WTC11 (cell line): ENCODE data around the gene PLEKHH1.

Experiments
- ATF1 ChIP-seq: sonication (generic); formaldehyde crosslinking; IDR thresholded peaks from 2 replicates; pipeline ENCODE4 v1.8.1; 2023; ENCODE audit warnings: mild to moderate bottlenecking, moderate library complexity, missing genetic modification reagents
- E2F5 ChIP-seq: sonication (generic); formaldehyde crosslinking; IDR thresholded peaks from 2 replicates; pipeline ENCODE4 v1.8.1; 2022; ENCODE audit warnings: mild to moderate bottlenecking, moderate library complexity, missing genetic modification reagents
- FOXP4 ChIP-seq: sonication (generic); formaldehyde crosslinking; IDR thresholded peaks from 2 replicates; pipeline ENCODE4 v1.8.0; 2022; ENCODE audit warnings: mild to moderate bottlenecking, missing genetic modification reagents
- GABPB1 ChIP-seq: sonication (generic); formaldehyde crosslinking; IDR thresholded peaks from 2 replicates; pipeline ENCODE4 v1.8.1; 2023; ENCODE audit warnings: mild to moderate bottlenecking, missing genetic modification reagents
- MAX ChIP-seq: sonication (generic); formaldehyde crosslinking; IDR thresholded peaks from 2 replicates; pipeline ENCODE4 v1.8.0; 2022; ENCODE audit warnings: mild to moderate bottlenecking, missing genetic modification reagents
- SP1 ChIP-seq: sonication (generic); formaldehyde crosslinking; conservative IDR thresholded peaks from 2 replicates; pipeline ENCODE4 v1.8.1; 2022; ENCODE audit warnings: missing genetic modification reagents
- TEAD1 ChIP-seq: sonication (generic); formaldehyde crosslinking; IDR thresholded peaks from 2 replicates; pipeline ENCODE4 v1.8.0; 2022; ENCODE audit warnings: mild to moderate bottlenecking, missing genetic modification reagents
- ZMAT4 ChIP-seq: fragments of 250-450 bp; sonication (Bioruptor Pico); IDR thresholded peaks from 2 replicates; pipeline ENCODE4 v1.9.0; 2021; ENCODE audit warnings: mild to moderate bottlenecking
- TF ChIP-seq, protein P1 (sequence below): fragments of 200-600 bp; IDR thresholded peaks from 2 replicates; pipeline ENCODE4 v1.8.0; 2022; ENCODE audit warnings: antibody characterized with exemption
- TF ChIP-seq, protein P2 (sequence below): sonication (generic); formaldehyde crosslinking; IDR thresholded peaks from 2 replicates; pipeline ENCODE4 v1.8.0; 2022; ENCODE audit warnings: mild to moderate bottlenecking, missing genetic modification reagents
- TF ChIP-seq, protein P3 (sequence below): sonication (generic); formaldehyde crosslinking; IDR thresholded peaks from 2 replicates; pipeline ENCODE4 v1.8.1; 2022; ENCODE audit warnings: missing genetic modification reagents, borderline replicate concordance
- TF ChIP-seq, protein P4 (sequence below): sonication (generic); formaldehyde crosslinking; IDR thresholded peaks from 2 replicates; pipeline ENCODE4 v1.8.1; 2023; ENCODE audit warnings: mild to moderate bottlenecking, missing genetic modification reagents, borderline replicate concordance

GRCh38 chr14:67577909-67578749 is 45.0 kb downstream of the PLEKHH1 start:
- no peak for TF ChIP-seq SP1
- TF ChIP-seq, protein P1, sequence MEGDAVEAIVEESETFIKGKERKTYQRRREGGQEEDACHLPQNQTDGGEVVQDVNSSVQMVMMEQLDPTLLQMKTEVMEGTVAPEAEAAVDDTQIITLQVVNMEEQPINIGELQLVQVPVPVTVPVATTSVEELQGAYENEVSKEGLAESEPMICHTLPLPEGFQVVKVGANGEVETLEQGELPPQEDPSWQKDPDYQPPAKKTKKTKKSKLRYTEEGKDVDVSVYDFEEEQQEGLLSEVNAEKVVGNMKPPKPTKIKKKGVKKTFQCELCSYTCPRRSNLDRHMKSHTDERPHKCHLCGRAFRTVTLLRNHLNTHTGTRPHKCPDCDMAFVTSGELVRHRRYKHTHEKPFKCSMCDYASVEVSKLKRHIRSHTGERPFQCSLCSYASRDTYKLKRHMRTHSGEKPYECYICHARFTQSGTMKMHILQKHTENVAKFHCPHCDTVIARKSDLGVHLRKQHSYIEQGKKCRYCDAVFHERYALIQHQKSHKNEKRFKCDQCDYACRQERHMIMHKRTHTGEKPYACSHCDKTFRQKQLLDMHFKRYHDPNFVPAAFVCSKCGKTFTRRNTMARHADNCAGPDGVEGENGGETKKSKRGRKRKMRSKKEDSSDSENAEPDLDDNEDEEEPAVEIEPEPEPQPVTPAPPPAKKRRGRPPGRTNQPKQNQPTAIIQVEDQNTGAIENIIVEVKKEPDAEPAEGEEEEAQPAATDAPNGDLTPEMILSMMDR = no peak
- TF ChIP-seq, protein P2, sequence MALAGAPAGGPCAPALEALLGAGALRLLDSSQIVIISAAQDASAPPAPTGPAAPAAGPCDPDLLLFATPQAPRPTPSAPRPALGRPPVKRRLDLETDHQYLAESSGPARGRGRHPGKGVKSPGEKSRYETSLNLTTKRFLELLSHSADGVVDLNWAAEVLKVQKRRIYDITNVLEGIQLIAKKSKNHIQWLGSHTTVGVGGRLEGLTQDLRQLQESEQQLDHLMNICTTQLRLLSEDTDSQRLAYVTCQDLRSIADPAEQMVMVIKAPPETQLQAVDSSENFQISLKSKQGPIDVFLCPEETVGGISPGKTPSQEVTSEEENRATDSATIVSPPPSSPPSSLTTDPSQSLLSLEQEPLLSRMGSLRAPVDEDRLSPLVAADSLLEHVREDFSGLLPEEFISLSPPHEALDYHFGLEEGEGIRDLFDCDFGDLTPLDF (CRISPR knock-in tag) = no peak
- no peak for TF ChIP-seq ATF1 (CRISPR knock-in tag)
- no peak for TF ChIP-seq GABPB1 (CRISPR knock-in tag)
- TF ChIP-seq MAX (CRISPR knock-in tag) = no peak
- TF ChIP-seq E2F5 (CRISPR knock-in tag) = no peak
- TF ChIP-seq TEAD1 = no peak
- TF ChIP-seq, protein P3, sequence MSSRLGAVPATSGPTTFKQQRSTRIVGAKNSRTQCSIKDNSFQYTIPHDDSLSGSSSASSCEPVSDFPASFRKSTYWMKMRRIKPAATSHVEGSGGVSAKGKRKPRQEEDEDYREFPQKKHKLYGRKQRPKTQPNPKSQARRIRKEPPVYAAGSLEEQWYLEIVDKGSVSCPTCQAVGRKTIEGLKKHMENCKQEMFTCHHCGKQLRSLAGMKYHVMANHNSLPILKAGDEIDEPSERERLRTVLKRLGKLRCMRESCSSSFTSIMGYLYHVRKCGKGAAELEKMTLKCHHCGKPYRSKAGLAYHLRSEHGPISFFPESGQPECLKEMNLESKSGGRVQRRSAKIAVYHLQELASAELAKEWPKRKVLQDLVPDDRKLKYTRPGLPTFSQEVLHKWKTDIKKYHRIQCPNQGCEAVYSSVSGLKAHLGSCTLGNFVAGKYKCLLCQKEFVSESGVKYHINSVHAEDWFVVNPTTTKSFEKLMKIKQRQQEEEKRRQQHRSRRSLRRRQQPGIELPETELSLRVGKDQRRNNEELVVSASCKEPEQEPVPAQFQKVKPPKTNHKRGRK = no peak
- TF ChIP-seq FOXP4 = no peak
- TF ChIP-seq ZMAT4 (CRISPR knock-in tag) = no peak
- TF ChIP-seq, protein P4, sequence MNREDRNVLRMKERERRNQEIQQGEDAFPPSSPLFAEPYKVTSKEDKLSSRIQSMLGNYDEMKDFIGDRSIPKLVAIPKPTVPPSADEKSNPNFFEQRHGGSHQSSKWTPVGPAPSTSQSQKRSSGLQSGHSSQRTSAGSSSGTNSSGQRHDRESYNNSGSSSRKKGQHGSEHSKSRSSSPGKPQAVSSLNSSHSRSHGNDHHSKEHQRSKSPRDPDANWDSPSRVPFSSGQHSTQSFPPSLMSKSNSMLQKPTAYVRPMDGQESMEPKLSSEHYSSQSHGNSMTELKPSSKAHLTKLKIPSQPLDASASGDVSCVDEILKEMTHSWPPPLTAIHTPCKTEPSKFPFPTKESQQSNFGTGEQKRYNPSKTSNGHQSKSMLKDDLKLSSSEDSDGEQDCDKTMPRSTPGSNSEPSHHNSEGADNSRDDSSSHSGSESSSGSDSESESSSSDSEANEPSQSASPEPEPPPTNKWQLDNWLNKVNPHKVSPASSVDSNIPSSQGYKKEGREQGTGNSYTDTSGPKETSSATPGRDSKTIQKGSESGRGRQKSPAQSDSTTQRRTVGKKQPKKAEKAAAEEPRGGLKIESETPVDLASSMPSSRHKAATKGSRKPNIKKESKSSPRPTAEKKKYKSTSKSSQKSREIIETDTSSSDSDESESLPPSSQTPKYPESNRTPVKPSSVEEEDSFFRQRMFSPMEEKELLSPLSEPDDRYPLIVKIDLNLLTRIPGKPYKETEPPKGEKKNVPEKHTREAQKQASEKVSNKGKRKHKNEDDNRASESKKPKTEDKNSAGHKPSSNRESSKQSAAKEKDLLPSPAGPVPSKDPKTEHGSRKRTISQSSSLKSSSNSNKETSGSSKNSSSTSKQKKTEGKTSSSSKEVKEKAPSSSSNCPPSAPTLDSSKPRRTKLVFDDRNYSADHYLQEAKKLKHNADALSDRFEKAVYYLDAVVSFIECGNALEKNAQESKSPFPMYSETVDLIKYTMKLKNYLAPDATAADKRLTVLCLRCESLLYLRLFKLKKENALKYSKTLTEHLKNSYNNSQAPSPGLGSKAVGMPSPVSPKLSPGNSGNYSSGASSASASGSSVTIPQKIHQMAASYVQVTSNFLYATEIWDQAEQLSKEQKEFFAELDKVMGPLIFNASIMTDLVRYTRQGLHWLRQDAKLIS (CRISPR knock-in tag) = no peak
